H1 (cell line): ENCODE data around the gene KCTD11. TPM values are rescaled to one million over a fixed set of nuclear protein-coding genes. Genes with fewer than 3 reads are reported as not detected.

ENCODE experiments used
- HDAC2 ChIP-seq, 2 experiments: fragments of 300-600 bp in 1 of 2; sonication (generic) in 1 of 2; IDR thresholded peaks; 2 replicates each; pipeline ENCODE4 v1.6.1; 2011 to 2012; ENCODE audit warnings: low read depth in 2 of 2, low read length in 2 of 2, mild to moderate bottlenecking in 2 of 2, moderate library complexity in 2 of 2, borderline replicate concordance in 1 of 2, inconsistent platforms in 1 of 2
- polyA plus RNA-seq, 7 experiments: library from polyadenylated mRNA; depleted of rRNA in 3 of 7; stranded (reverse) in 5 of 7; unstranded in 2 of 7; fragments of >200 nt in 5 of 7; fragments of 200-250 nt in 2 of 7; gene quantifications; 1 replicate in 5 of 7; 2 replicates in 1 of 7; 4 replicates in 1 of 7; pipeline versions ENCODE4 v1.2.1 to v1.2.3, GENCODE V29; 2011 to 2013; ENCODE audit warnings: missing spikeins in 2 of 7, mixed read lengths in 2 of 7
- total RNA-seq: library from RNA; stranded (reverse); fragmentation: NEBNext Ultra II Directional; extraction: Animal tissue kit (Norgen Biotek cat#: 25700); gene quantifications from 2 replicates; pipeline ENCODE4 v1.2.1, GENCODE V29; 2021

The KCTD11 gene
- total and polyA plus RNA-seq, 2 of the 8 experiments (the other 6 are each of a cell fraction or from before 2014, with no cell fraction given), result 8.6 to 9.2 TPM

- no peak for TF ChIP-seq HDAC2 (IDR thresholded peaks at IDR 0.05; ENCODE audit: borderline replicate concordance in 1 of 2, low read depth in 2 of 2, low read length in 2 of 2)
Observed at GRCh38 chr17:7347630-7348477, 4.1 kb upstream of the KCTD11 start (continued).
